HepG2 (cell line): ENCODE measurements around the gene FIZ1. TPM values are rescaled to one million over a fixed set of nuclear protein-coding genes. Genes with fewer than 3 reads are reported as not detected.
A peak's percentile ranks its signal among the peaks of the same experiment; 100 is the strongest.

ENCODE experiments used
- AFF4 ChIP-seq: sonication (generic); formaldehyde crosslinking; IDR thresholded peaks from 2 replicates; pipeline ENCODE4 v1.4.0; 2020; ENCODE audit warnings: missing genetic modification reagents
- ARHGAP35 ChIP-seq: sonication (generic); formaldehyde crosslinking; IDR thresholded peaks from 2 replicates; pipeline ENCODE4 v1.9.0; 2022; ENCODE audit warnings: mild to moderate bottlenecking, inconsistent platforms, moderate library complexity, missing genetic modification reagents, borderline replicate concordance
- CAMTA2 ChIP-seq: sonication (generic); formaldehyde crosslinking; IDR thresholded peaks from 2 replicates; pipeline ENCODE4 v1.4.0; 2020; ENCODE audit warnings: mild to moderate bottlenecking, missing genetic modification reagents, borderline replicate concordance
- CBX2 ChIP-seq, 2 experiments: fragments of 200-600 bp in 1 of 2; sonication (generic); formaldehyde crosslinking in 1 of 2; IDR thresholded peaks; 2 replicates each; pipeline versions ENCODE4 v1.7.0 to v1.8.1; 2018 to 2022; ENCODE audit warnings: low read depth in 2 of 2, low read length in 1 of 2, mild to moderate bottlenecking in 1 of 2, missing genetic modification reagents in 1 of 2
- EP300 ChIP-seq, 3 experiments: sonication (generic) in 1 of 3; formaldehyde crosslinking in 1 of 3; IDR thresholded peaks; 2 replicates each; pipeline versions ENCODE4 v1.5.1 to v1.6.1; 2011 to 2020; ENCODE audit warnings: low read depth in 2 of 3, low read length in 2 of 3, borderline replicate concordance in 1 of 3, improper control_type of control experiment in 1 of 3, mild to moderate bottlenecking in 1 of 3, missing genetic modification reagents in 1 of 3, moderate library complexity in 1 of 3
- ETS1 ChIP-seq: sonication (generic); formaldehyde crosslinking; IDR thresholded peaks from 2 replicates; pipeline ENCODE4 v1.4.0; 2020; ENCODE audit warnings: missing genetic modification reagents
- HMGA1 ChIP-seq: sonication (generic); formaldehyde crosslinking; conservative IDR thresholded peaks from 2 replicates; pipeline ENCODE4 v1.4.0; 2020; ENCODE audit warnings: missing genetic modification reagents
- HNRNPH1 ChIP-seq: fragments of 200-400 bp; formaldehyde crosslinking; optimal IDR thresholded peaks from 2 replicates; pipeline ENCODE3; 2017; ENCODE audit warnings: mild to moderate bottlenecking, low read depth, low read length
- HOXA5 ChIP-seq: sonication (generic); formaldehyde crosslinking; IDR thresholded peaks from 2 replicates; pipeline ENCODE4 v1.4.0; 2020; ENCODE audit warnings: missing genetic modification reagents
- MIER3 ChIP-seq: IDR thresholded peaks from 2 replicates; pipeline ENCODE4 v1.6.1; 2016; ENCODE audit warnings: missing compliant biosample characterization, borderline replicate concordance
- PCBP1 ChIP-seq: fragments of 200-400 bp; formaldehyde crosslinking; IDR thresholded peaks from 2 replicates; pipeline ENCODE4 v1.6.1; 2017; ENCODE audit warnings: mild to moderate bottlenecking, low read depth, low read length, borderline replicate concordance
- SIN3B ChIP-seq: fragments of 150-350 bp; IDR thresholded peaks from 2 replicates; pipeline ENCODE4 v1.6.1; 2014; ENCODE audit warnings: low read length
- ZFP1 ChIP-seq: IDR thresholded peaks from 2 replicates; pipeline ENCODE4 v1.6.1; 2016
- ZKSCAN8 ChIP-seq: IDR thresholded peaks from 2 replicates; pipeline ENCODE4 v1.6.1; 2016; ENCODE audit warnings: borderline replicate concordance, missing genetic modification reagents, missing compliant biosample characterization
- ZNF468 ChIP-seq: sonication (generic); formaldehyde crosslinking; IDR thresholded peaks from 2 replicates; pipeline ENCODE4 v1.8.0; 2022; ENCODE audit warnings: mild to moderate bottlenecking, moderate library complexity, missing genetic modification reagents
- ZNF562 ChIP-seq: sonication (generic); formaldehyde crosslinking; IDR thresholded peaks from 2 replicates; pipeline ENCODE4 v1.8.0; 2022; ENCODE audit warnings: missing genetic modification reagents, borderline replicate concordance
- ZNF713 ChIP-seq: sonication (generic); formaldehyde crosslinking; IDR thresholded peaks from 2 replicates; pipeline ENCODE4 v1.4.0; 2020; ENCODE audit warnings: mild to moderate bottlenecking, missing genetic modification reagents
- ZNF777 ChIP-seq: sonication (generic); formaldehyde crosslinking; IDR thresholded peaks from 2 replicates; pipeline ENCODE4 v1.4.0; 2020; ENCODE audit warnings: missing genetic modification reagents
- ZNF879 ChIP-seq: sonication (generic); formaldehyde crosslinking; IDR thresholded peaks from 2 replicates; pipeline ENCODE4 v1.8.1; 2023; ENCODE audit warnings: missing genetic modification reagents
- polyA plus RNA-seq, 8 experiments: library from polyadenylated mRNA; depleted of rRNA in 3 of 8; stranded (reverse) in 7 of 8; unstranded in 1 of 8; fragments of >200 nt; fragmentation: Illumina TruSeq in 4 of 8; extraction: Trizol in 4 of 8; gene quantifications; 2 replicates each; pipeline versions ENCODE4 v1.2.1 to v1.2.3, GENCODE V29; 2011 to 2016; ENCODE audit warnings: low read depth in 4 of 8, missing spikeins in 1 of 8, mixed read lengths in 1 of 8; ENCODE audit not compliant: insufficient read depth in 1 of 8
- total RNA-seq, 5 experiments: library from RNA; depleted of rRNA; stranded (reverse); fragments of >200 nt; fragmentation: Illumina TruSeq; extraction: Trizol; gene quantifications; 2 replicates each; pipeline ENCODE4 v1.2.3, GENCODE V29; 2016; ENCODE audit warnings: low read depth in 1 of 5
- TF ChIP-seq, protein P1 (sequence below): sonication (generic); formaldehyde crosslinking; IDR thresholded peaks from 2 replicates; pipeline ENCODE4 v1.4.0; 2020; ENCODE audit warnings: missing genetic modification reagents
- TF ChIP-seq, protein P2 (sequence below): sonication (generic); formaldehyde crosslinking; IDR thresholded peaks from 2 replicates; pipeline ENCODE4 v1.4.0; 2020; ENCODE audit warnings: low read depth, mild to moderate bottlenecking, missing genetic modification reagents

Gene FIZ1
- total and polyA plus RNA-seq, 2 of the 13 experiments (the other 11 are each of a cell fraction or from before 2014, with no cell fraction given) = 3.6 to 5.9 TPM

DNA sequence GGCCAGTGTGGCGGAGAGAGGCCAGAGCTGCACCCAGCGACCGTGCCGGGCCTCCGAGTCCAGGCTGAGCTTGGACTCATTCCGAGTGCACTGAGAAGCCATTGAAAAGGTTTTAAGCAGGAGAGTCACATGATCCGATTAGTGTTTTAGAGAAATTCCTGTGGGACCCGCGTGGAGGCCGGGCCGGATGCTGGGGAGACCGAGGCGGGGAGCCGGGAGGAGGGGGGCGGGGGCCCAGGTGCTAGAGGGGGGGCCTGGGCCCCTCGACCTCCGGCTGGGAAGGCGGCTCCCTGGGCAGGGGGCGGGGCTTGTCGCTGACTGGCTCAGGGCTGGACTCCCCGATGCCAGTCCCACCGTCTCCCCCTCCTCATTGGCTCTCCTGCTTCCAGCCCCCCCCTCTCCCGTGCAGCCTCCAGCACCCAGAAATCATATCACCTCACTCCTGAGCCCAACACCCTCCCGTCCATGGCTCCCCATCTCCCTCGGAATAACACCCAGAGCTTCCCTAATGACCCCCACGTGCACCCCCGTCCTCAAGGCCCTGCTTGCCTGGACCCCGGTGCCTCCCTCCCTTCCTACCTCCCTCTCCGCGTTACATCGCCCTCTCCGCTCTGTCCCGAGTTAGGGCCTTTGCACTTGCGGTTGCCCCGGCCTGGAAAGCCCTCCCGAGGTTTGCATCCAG is 13.5 kb downstream of the FIZ1 start (continued):
- TF ChIP-seq ZKSCAN8 (no peak), ZNF879 (CRISPR knock-in tag) (no peak), ARHGAP35 (CRISPR knock-in tag) (no peak), CBX2 (IDR thresholded peaks at IDR 0.05; ENCODE audit: low read depth, low read length) (no peak), CBX2 (CRISPR knock-in tag; IDR thresholded peaks at IDR 0.05; ENCODE audit: low read depth) (no peak), ZNF777 (CRISPR knock-in tag) (no peak), HOXA5 (CRISPR knock-in tag) (no peak), ETS1 (CRISPR knock-in tag) (no peak), PCBP1 (peak; percentile 83; the same call in 1 of the 2 replicates), ZNF562 (CRISPR knock-in tag) (no peak), ZFP1 (CRISPR knock-in tag) (no peak), ZNF713 (CRISPR knock-in tag) (no peak), AFF4 (no peak), HNRNPH1 (no peak), CAMTA2 (CRISPR knock-in tag) (no peak), SIN3B (no peak), ZNF468 (CRISPR knock-in tag) (no peak), MIER3 (no peak), HMGA1 (CRISPR knock-in tag) (no peak), EP300 (IDR thresholded peaks at IDR 0.05; ENCODE audit: low read depth in 2 of 2, low read length in 2 of 2) (no peak), EP300 (CRISPR knock-in tag; IDR thresholded peaks at IDR 0.05; ENCODE audit: borderline replicate concordance) (no peak)
- TF ChIP-seq, protein P1, sequence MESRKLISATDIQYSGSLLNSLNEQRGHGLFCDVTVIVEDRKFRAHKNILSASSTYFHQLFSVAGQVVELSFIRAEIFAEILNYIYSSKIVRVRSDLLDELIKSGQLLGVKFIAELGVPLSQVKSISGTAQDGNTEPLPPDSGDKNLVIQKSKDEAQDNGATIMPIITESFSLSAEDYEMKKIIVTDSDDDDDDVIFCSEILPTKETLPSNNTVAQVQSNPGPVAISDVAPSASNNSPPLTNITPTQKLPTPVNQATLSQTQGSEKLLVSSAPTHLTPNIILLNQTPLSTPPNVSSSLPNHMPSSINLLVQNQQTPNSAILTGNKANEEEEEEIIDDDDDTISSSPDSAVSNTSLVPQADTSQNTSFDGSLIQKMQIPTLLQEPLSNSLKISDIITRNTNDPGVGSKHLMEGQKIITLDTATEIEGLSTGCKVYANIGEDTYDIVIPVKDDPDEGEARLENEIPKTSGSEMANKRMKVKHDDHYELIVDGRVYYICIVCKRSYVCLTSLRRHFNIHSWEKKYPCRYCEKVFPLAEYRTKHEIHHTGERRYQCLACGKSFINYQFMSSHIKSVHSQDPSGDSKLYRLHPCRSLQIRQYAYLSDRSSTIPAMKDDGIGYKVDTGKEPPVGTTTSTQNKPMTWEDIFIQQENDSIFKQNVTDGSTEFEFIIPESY (CRISPR knock-in tag) = no peak
- TF ChIP-seq, protein P2, sequence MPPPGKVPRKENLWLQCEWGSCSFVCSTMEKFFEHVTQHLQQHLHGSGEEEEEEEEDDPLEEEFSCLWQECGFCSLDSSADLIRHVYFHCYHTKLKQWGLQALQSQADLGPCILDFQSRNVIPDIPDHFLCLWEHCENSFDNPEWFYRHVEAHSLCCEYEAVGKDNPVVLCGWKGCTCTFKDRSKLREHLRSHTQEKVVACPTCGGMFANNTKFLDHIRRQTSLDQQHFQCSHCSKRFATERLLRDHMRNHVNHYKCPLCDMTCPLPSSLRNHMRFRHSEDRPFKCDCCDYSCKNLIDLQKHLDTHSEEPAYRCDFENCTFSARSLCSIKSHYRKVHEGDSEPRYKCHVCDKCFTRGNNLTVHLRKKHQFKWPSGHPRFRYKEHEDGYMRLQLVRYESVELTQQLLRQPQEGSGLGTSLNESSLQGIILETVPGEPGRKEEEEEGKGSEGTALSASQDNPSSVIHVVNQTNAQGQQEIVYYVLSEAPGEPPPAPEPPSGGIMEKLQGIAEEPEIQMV (CRISPR knock-in tag) = no peak
